GM12891 (cell line): ENCODE data around the gene SIPA1L3.

Experiments
- PAX5 ChIP-seq: IDR thresholded peaks from 2 replicates; pipeline ENCODE4 v1.6.1; 2011; ENCODE audit warnings: low read length, moderate library complexity, mild to moderate bottlenecking; ENCODE audit not compliant: insufficient read depth, severe bottlenecking
- POLR2A ChIP-seq: IDR thresholded peaks from 2 replicates; pipeline ENCODE4 v1.6.1; 2011; ENCODE audit warnings: low read depth, low read length, control low read depth
- POLR2AphosphoS5 ChIP-seq: IDR thresholded peaks from 2 replicates; pipeline ENCODE4 v1.6.1; 2011; ENCODE audit warnings: low read depth, low read length, control low read depth
- POU2F2 ChIP-seq: IDR thresholded peaks from 2 replicates; pipeline ENCODE4 v1.6.1; 2011; ENCODE audit warnings: low read depth, mild to moderate bottlenecking, control low read depth, low read length, moderate library complexity
- SPI1 ChIP-seq: IDR thresholded peaks from 2 replicates; pipeline ENCODE4 v1.6.1; 2011; ENCODE audit warnings: low read depth, low read length, control low read depth
- TAF1 ChIP-seq: IDR thresholded peaks from 2 replicates; pipeline ENCODE4 v1.6.1; 2011; ENCODE audit warnings: low read depth, low read length, control low read depth

- no peak for TF ChIP-seq POLR2A
- TF ChIP-seq POLR2AphosphoS5 = no peak
- no peak for TF ChIP-seq TAF1
- TF ChIP-seq SPI1 = no peak
- TF ChIP-seq POU2F2 = no peak
- TF ChIP-seq PAX5 = no peak
Measured at GRCh38 chr19:38135150-38135998, 228.4 kb downstream of the SIPA1L3 start.
